Measurements from ENCODE around the gene ALDH1B1.
A peak's percentile ranks its signal among the peaks of the same experiment; 100 is the strongest.
"Not testable (repeated sequence)": the region's sequence is repeated elsewhere in the genome, so short reads cannot be mapped to it uniquely, and the experiment has no call there.

The ALDH1B1 gene

GRCh38 chr9:38362852-38363588 lies 29.5 kb upstream of the ALDH1B1 start:
- peak; percentile 55 for DNase-seq

GRCh38 chr9:38363589-38363925 lies 28.9 kb upstream of the ALDH1B1 start:
- no peak for DNase-seq

- DNase-seq, result no peak
Observed at GRCh38 chr9:38367898-38368297, 24.6 kb upstream of the ALDH1B1 start.

- DNase-seq, result no peak
Observed at GRCh38 chr9:38368731-38369130, 23.8 kb upstream of the ALDH1B1 start.

GRCh38 chr9:38370176-38370575 lies 22.3 kb upstream of the ALDH1B1 start:
- no peak for DNase-seq

- DNase-seq, result peak; percentile 57
Observed at GRCh38 chr9:38371495-38371894, 21.0 kb upstream of the ALDH1B1 start.

- no peak for DNase-seq
Observed at GRCh38 chr9:38372762-38373619, 19.5 kb upstream of the ALDH1B1 start.

GRCh38 chr9:38373679-38374078 lies 18.8 kb upstream of the ALDH1B1 start:
- DNase-seq, result no peak

GRCh38 chr9:38374847-38375571 lies 17.5 kb upstream of the ALDH1B1 start:
- no peak for DNase-seq

- DNase-seq, result no peak
Observed at GRCh38 chr9:38375572-38375963, 16.9 kb upstream of the ALDH1B1 start.

- no peak for DNase-seq
Observed at GRCh38 chr9:38376021-38376670, 16.4 kb upstream of the ALDH1B1 start.

GRCh38 chr9:38377336-38378083 lies 15.0 kb upstream of the ALDH1B1 start:
- not testable (repeated sequence) for DNase-seq

- DNase-seq, result no peak
Observed at GRCh38 chr9:38380230-38380871, 12.2 kb upstream of the ALDH1B1 start.

GRCh38 chr9:38380872-38381534 lies 11.5 kb upstream of the ALDH1B1 start:
- DNase-seq, result peak; percentile 80

GRCh38 chr9:38382141-38382540 lies 10.4 kb upstream of the ALDH1B1 start:
- no peak for DNase-seq

- DNase-seq, result no peak
Observed at GRCh38 chr9:38384990-38385848, 7.3 kb upstream of the ALDH1B1 start.

- DNase-seq, result no peak
Observed at GRCh38 chr9:38385896-38386295, 6.6 kb upstream of the ALDH1B1 start.

GRCh38 chr9:38386319-38386895 lies 6.1 kb upstream of the ALDH1B1 start:
- DNase-seq, result no peak

GRCh38 chr9:38387066-38387465 lies 5.4 kb upstream of the ALDH1B1 start:
- no peak for DNase-seq

GRCh38 chr9:38387751-38388150 lies 4.8 kb upstream of the ALDH1B1 start:
- DNase-seq, result no peak
